Hepatocyte (in vitro differentiated cells): ENCODE data around the gene TET2. TPM values are rescaled to one million over a fixed set of nuclear protein-coding genes. Genes with fewer than 3 reads are reported as not detected.

Experiments used
- DNase-seq: peaks from one replicate; pipeline ENCODE4 v3.0.0-alpha.2; 2016; ENCODE audit warnings: low spot score
- H2AFZ ChIP-seq: fragments of 200-600 bp; sonication (generic); 2 replicates; pipeline ENCODE4 v1.6.0; 2016; ENCODE audit warnings: antibody characterized with exemption, mild to moderate bottlenecking
- H3K27ac ChIP-seq: fragments of 200-600 bp; sonication (generic); 2 replicates; pipeline ENCODE4 v1.5.1; 2016; ENCODE audit warnings: mild to moderate bottlenecking
- H3K27me3 ChIP-seq: fragments of 200-600 bp; sonication (generic); 2 replicates; pipeline ENCODE4 v1.6.1; 2016
- H3K36me3 ChIP-seq: fragments of 200-600 bp; sonication (generic); replicated peaks from 2 replicates; pipeline ENCODE4 v1.5.1; 2016; ENCODE audit warnings: low read depth; ENCODE audit not compliant: insufficient read depth
- H3K4me1 ChIP-seq: fragments of 200-600 bp; sonication (generic); 2 replicates; pipeline ENCODE4 v1.5.1; 2016; ENCODE audit warnings: mild to moderate bottlenecking, moderate library complexity; ENCODE audit not compliant: insufficient read depth
- H3K4me2 ChIP-seq: fragments of 200-600 bp; sonication (generic); 2 replicates; pipeline ENCODE4 v1.6.0; 2016
- H3K4me3 ChIP-seq: fragments of 200-600 bp; sonication (generic); 2 replicates; pipeline ENCODE4 v1.5.1; 2016; ENCODE audit warnings: mild to moderate bottlenecking
- H3K79me2 ChIP-seq: fragments of 200-600 bp; sonication (generic); 2 replicates; pipeline ENCODE4 v1.6.0; 2017; ENCODE audit warnings: mild to moderate bottlenecking
- H3K9me2 ChIP-seq: fragments of 200-600 bp; sonication (generic); replicated peaks from 2 replicates; pipeline ENCODE4 v1.6.0; 2017; ENCODE audit warnings: mild to moderate bottlenecking; ENCODE audit not compliant: insufficient read depth
- H3K9me3 ChIP-seq: fragments of 200-600 bp; sonication (generic); 2 replicates; pipeline ENCODE4 v1.5.1; 2016; ENCODE audit warnings: low read depth, mild to moderate bottlenecking
- H4K20me1 ChIP-seq: fragments of 200-600 bp; sonication (generic); 2 replicates; pipeline ENCODE4 v1.6.0; 2016; ENCODE audit warnings: mild to moderate bottlenecking; ENCODE audit not compliant: insufficient read depth, poor library complexity, severe bottlenecking
- CTCF ChIP-seq: fragments of 200-600 bp; sonication (generic); IDR thresholded peaks from 2 replicates; pipeline ENCODE4 v1.5.1; 2016; ENCODE audit warnings: antibody characterized with exemption, mild to moderate bottlenecking; ENCODE audit not compliant: poor library complexity
- EZH2 ChIP-seq: fragments of 200-600 bp; sonication (generic); IDR thresholded peaks from 2 replicates; pipeline ENCODE4 v1.6.1; 2016; ENCODE audit warnings: antibody characterized with exemption, mild to moderate bottlenecking, borderline replicate concordance
- EZH2phosphoT487 ChIP-seq: fragments of 200-600 bp; sonication (generic); IDR thresholded peaks from one replicate; pipeline ENCODE4 v1.6.1; 2018; ENCODE audit warnings: antibody characterized with exemption, mild to moderate bottlenecking, low read depth, moderate library complexity; ENCODE audit not compliant: unreplicated experiment, severe bottlenecking
- WGBS: methylation state at CpG from one replicate; pipeline ENCODE4 v1.1.6; 2016; ENCODE audit warnings: low lambda C conversion rate; ENCODE audit errors: missing lambda C conversion rate; 5-methylcytosine and 5-hydroxymethylcytosine counted together
- polyA plus RNA-seq: library from polyadenylated mRNA; unstranded; fragments of >200 nt; fragmentation: Nextera tagmentation; extraction: Ambion mirVana; gene quantifications from 2 replicates; pipeline ENCODE4 v1.2.1, GENCODE V29; 2016
- total RNA-seq: library from RNA; depleted of rRNA; stranded (reverse); fragments of >200 nt; gene quantifications from 2 replicates; pipeline ENCODE4 v1.2.3, GENCODE V29; 2014

The TET2 gene
- total and polyA plus RNA-seq, 2 experiments from 2014 or later: 5.5 to 15.5 TPM

GRCh38 chr4:105288121-105288520, 141.4 kb downstream of the TET2 start:
- Histone ChIP-seq H3K9me3 (no peaks in the 10 kb centered on the region), H4K20me1 (no peaks in the 10 kb centered on the region), H3K4me2 (no peak overlapping the region), H3K9me2 (no peaks in the 10 kb centered on the region), H2AFZ (no peak overlapping the region), H3K27ac (no peak overlapping the region), H3K4me1 (peaks cover 5% of the 10 kb centered on the region), H3K4me3 (no peak overlapping the region), H3K36me3 (no peaks in the 10 kb centered on the region), H3K27me3 (no peaks in the 10 kb centered on the region), H3K79me2 (no peaks in the 10 kb centered on the region)
- no peak for TF ChIP-seq EZH2
- no peak for TF ChIP-seq CTCF
- TF ChIP-seq EZH2phosphoT487: no peak
- no peak for DNase-seq
- WGBS: 100% methylated on average over 2 of the region's 2 CpGs

- no peak overlapping the region for H3K27ac ChIP-seq
- no peak for TF ChIP-seq EZH2
- no peak for TF ChIP-seq CTCF
- TF ChIP-seq EZH2phosphoT487: no peak
- DNase-seq: peak; percentile 44
Observed at GRCh38 chr4:105291925-105292324, 145.2 kb downstream of the TET2 start.

GRCh38 chr4:105293360-105293759, 146.7 kb downstream of the TET2 start:
- H2AFZ ChIP-seq: no peak overlapping the region
- no peak overlapping the region for H3K27ac ChIP-seq

More at GRCh38 chr4:105291925-105292324, 145.2 kb downstream of the TET2 start:
- Histone ChIP-seq H3K4me3 (no peak overlapping the region), H3K36me3 (no peaks in the 10 kb centered on the region), H2AFZ (no peak overlapping the region), H3K27me3 (no peaks in the 10 kb centered on the region), H3K79me2 (no peaks in the 10 kb centered on the region), H3K4me1 (peaks cover 5% of the 10 kb centered on the region), H4K20me1 (no peaks in the 10 kb centered on the region), H3K9me3 (no peaks in the 10 kb centered on the region), H3K9me2 (no peaks in the 10 kb centered on the region), H3K4me2 (peak overlapping the region; percentile 21)
- 55% methylated on average over 3 of the region's 3 CpGs for WGBS

More at GRCh38 chr4:105293360-105293759, 146.7 kb downstream of the TET2 start:
- Histone ChIP-seq H3K9me2 (no peaks in the 10 kb centered on the region), H3K4me2 (no peak overlapping the region), H3K4me3 (no peak overlapping the region), H3K79me2 (no peaks in the 10 kb centered on the region), H3K36me3 (no peaks in the 10 kb centered on the region), H3K9me3 (no peaks in the 10 kb centered on the region), H3K4me1 (peaks cover 5% of the 10 kb centered on the region), H4K20me1 (no peaks in the 10 kb centered on the region), H3K27me3 (no peaks in the 10 kb centered on the region)
- no peak for DNase-seq
- TF ChIP-seq EZH2phosphoT487 (no peak), CTCF (no peak), EZH2 (no peak)
